Measurements from ENCODE around the gene SFXN5.

The SFXN5 gene

GRCh38 chr2:73111073-73112025 is 39.8 kb upstream of the SFXN5 start:
- no peak for TF ChIP-seq CTCF (IDR thresholded peaks at IDR 0.05)

GRCh38 chr2:73110168-73111072 is 38.9 kb upstream of the SFXN5 start:
- no peak for TF ChIP-seq CTCF (IDR thresholded peaks at IDR 0.05)

- no peak for TF ChIP-seq CTCF (IDR thresholded peaks at IDR 0.05)
Measured at GRCh38 chr2:73109431-73110167, 38.1 kb upstream of the SFXN5 start.

DNA sequence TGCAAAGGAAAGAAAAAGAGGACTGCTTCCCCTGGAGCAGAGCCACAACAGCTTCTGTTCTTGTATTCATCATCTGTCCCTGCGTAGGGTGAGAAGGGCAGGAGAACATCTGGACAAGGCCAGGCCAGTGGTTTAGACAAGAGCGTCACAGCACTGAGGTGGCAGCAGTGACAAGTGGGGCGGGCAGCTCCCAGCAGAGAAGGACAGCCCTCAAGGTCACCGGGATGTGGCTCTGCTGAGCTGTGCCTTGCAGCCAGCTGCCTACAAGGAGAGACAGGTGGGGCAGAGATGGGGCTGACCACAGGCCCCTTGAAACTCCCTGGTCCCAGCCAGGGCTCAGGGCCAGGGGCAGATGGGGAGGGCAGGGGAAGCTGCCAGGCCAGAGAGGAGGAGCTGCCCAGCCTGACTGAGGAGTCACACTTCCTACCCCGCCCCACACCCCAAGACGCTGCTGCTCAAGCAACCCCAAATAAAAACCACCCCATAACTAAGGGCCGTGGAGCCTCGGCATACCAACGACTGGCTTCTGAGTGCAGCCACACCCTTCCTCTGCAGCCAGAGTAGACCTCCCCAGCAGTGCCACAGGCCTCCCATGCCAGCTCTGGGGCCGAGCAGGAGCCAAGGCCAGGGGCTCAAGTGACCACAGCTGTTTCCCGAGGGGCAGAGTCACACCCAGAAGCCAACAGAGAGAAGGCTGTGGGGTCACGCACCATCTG is 35.9 kb upstream of the SFXN5 start:
- TF ChIP-seq CTCF (IDR thresholded peaks at IDR 0.05) = no peak

- TF ChIP-seq CTCF (IDR thresholded peaks at IDR 0.05) = no peak
Measured at GRCh38 chr2:73106791-73107190, 35.3 kb upstream of the SFXN5 start.

DNA sequence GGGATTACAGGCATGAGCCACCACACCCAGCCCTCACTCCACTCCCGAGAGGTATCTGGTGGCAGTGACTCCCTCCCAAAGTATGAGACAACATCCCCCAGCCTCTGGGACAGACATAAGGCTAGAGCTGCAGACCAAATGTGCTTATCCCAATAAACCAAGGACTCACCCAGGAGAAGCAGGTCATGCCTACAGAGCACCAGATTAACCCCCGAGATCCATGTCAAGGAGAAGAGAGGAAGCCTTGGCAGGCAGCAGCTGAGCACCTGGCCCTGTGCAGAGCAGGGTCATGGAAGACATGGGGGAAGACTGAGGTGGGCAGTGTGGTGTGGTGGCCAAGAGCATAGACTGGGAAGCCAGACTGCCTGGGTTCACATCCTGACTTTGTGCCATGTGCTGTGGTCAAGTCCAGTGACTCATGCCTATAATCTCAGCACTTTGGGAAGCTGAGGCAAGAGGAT is 34.0 kb upstream of the SFXN5 start:
- no peak for TF ChIP-seq CTCF (IDR thresholded peaks at IDR 0.05)
